Measurements from ENCODE around the gene PTPRG. TPM values are rescaled to one million over a fixed set of nuclear protein-coding genes. Genes with fewer than 3 reads are reported as not detected.

Gene PTPRG
- total RNA-seq, 4 donors from 2014 or later, result 21.1 to 54.2 (median 30.6) TPM

DNA sequence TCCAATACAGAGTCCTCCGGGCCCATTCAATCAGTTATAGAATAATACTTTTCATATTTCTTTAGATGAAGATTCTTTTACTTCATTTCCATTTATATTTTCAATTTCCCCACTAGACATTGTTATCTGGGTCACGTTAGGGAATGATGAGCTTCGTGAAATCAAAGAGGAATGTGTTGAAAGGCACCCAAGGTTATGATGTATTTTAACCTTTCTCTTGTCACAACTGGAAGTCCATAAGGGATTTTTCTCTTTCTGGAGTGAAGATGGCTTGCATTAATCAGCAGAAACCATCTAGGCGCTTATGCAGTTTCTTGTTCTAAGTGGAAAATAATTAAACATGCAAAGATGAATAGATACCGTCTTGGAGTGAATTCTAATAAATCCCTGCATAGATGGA lies 631.5 kb downstream of the PTPRG start:
- TF ChIP-seq, protein P1, sequence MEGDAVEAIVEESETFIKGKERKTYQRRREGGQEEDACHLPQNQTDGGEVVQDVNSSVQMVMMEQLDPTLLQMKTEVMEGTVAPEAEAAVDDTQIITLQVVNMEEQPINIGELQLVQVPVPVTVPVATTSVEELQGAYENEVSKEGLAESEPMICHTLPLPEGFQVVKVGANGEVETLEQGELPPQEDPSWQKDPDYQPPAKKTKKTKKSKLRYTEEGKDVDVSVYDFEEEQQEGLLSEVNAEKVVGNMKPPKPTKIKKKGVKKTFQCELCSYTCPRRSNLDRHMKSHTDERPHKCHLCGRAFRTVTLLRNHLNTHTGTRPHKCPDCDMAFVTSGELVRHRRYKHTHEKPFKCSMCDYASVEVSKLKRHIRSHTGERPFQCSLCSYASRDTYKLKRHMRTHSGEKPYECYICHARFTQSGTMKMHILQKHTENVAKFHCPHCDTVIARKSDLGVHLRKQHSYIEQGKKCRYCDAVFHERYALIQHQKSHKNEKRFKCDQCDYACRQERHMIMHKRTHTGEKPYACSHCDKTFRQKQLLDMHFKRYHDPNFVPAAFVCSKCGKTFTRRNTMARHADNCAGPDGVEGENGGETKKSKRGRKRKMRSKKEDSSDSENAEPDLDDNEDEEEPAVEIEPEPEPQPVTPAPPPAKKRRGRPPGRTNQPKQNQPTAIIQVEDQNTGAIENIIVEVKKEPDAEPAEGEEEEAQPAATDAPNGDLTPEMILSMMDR (IDR thresholded peaks at IDR 0.05 in 4 of 5, conservative IDR thresholded peaks at IDR 0.05 in 1 of 5), result no peak
- TF ChIP-seq POLR2A (IDR thresholded peaks at IDR 0.05), result no peak
- Histone ChIP-seq H3K4me3 (no peak overlapping the region), H3K4me1 (peaks cover 8 to 9% of the 10 kb centered on the region in 2 donors), H3K36me3 (peaks cover 0 to 32% of the 10 kb centered on the region in 2 donors), H3K27me3 (no peaks in the 10 kb centered on the region), H3K9me3 (no peaks in the 10 kb centered on the region), H3K27ac (no peak overlapping the region)
- in situ Hi-C loops (cut with MboI; ENCODE audit: low sequenced_read_pairs in 4 of 4) (loop anchor here in 3 of 4 donors (5.0 to 25.0 kb wide), 2 partner anchors 336 to 506 kb away; no protein-coding TSS in a partner anchor), intact Hi-C loops (cut with DNase I; ENCODE audit: low total_unique reads) (no loop called here)
- ATAC-seq (no peak), DNase-seq (no peak)

DNA sequence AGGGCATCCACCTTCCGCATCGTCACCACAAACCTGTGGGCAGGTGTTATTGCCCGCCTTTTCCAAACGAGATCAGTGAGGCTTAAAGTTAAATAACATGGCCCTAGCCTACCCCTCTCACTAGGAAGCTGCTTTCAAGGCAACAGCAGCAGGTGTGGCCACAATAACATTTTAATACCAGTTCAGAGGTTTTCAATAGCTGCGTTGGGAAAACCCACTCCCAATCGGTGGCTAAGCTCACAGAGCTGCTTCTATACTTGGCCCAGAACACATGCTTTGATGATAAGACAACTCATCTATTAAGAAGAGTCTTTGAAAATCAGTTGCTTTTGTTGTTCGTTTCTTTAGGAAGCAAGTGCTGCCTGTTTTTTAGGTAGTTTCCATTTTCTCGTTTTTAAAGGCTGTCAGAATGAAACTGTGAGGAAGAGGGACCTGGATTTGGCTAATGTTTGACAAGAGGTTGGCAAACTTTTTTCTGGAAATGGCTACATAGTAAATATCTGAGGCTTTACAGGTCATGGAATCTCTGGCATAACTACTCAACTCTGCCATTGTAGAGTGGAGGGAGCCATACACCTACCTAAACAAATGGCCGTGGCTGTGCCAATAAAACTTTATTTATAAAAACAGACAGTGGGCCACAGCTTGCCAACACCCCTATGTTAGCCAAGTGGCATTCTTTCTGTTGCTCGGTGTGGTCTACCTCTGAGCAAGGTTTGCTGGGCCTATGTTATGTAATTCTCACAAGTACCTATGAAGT lies 632.4 kb downstream of the PTPRG start:
- in situ Hi-C loops (cut with MboI; ENCODE audit: low sequenced_read_pairs in 4 of 4), result loop anchor here in 3 of 4 donors (5.0 to 25.0 kb wide), 2 partner anchors 336 to 506 kb away; no protein-coding TSS in a partner anchor
- TF ChIP-seq, protein P1 (IDR thresholded peaks at IDR 0.05 in 4 of 5, conservative IDR thresholded peaks at IDR 0.05 in 1 of 5), result no peak
- TF ChIP-seq POLR2A (IDR thresholded peaks at IDR 0.05), result no peak
- Histone ChIP-seq H3K27me3 (no peaks in the 10 kb centered on the region), H3K27ac (no peak overlapping the region), H3K4me1 (peaks cover 0 to under 1% of the 10 kb centered on the region in 2 donors), H3K9me3 (no peaks in the 10 kb centered on the region), H3K36me3 (peaks cover 0 to 32% of the 10 kb centered on the region in 2 donors), H3K4me3 (no peak overlapping the region)
- DNase-seq (no peak), ATAC-seq (no peak)
- intact Hi-C loops (cut with DNase I; ENCODE audit: low total_unique reads), result no loop called here

DNA sequence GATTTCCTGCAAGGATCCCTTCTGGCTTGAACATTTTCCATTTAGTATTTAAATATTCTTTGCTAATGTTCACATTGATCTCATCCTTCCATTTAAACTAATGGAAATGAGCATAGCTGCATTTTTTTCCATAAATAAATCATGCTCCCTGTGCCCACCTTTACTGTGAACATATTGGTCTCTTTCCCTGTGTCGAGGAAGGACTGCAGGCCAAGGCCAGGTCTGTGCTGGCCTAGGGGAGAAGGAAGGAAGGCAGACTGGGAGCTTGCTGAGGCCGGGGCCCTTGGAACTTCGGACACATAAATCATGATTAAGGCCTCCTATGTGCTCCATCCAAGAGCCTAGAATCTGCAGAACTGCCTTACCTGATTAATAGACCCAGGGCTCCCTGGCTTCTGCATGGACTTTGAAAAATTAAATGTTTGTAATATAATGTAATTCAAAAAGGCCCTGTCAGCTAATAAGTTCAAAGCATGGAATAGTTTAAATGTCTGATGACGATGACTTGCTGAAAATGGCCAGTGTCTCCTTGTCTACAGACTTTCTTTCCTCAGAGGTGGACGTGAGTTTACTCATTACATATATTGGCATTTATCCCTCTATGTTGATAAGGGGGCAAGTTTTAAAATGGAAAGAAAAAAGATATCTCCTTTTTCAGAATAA lies 636.1 kb downstream of the PTPRG start:
- in situ Hi-C loops (cut with MboI; ENCODE audit: low sequenced_read_pairs in 4 of 4) (loop anchor here in 2 of 4 donors (25.0 kb wide), 1 partner anchor 510 kb away; no protein-coding TSS in a partner anchor), intact Hi-C loops (cut with DNase I; ENCODE audit: low total_unique reads) (no loop called here)
- peaks cover 0 to 19% of the 10 kb centered on the region in 2 donors for H3K36me3 ChIP-seq
- no peaks in the 10 kb centered on the region for H3K9me3 ChIP-seq
- no peaks in the 10 kb centered on the region for H3K4me1 ChIP-seq
- DNase-seq, result no peak
- no peak overlapping the region for H3K4me3 ChIP-seq
- no peak for ATAC-seq
- TF ChIP-seq POLR2A (IDR thresholded peaks at IDR 0.05), result no peak
- TF ChIP-seq, protein P1 (IDR thresholded peaks at IDR 0.05 in 4 of 5, conservative IDR thresholded peaks at IDR 0.05 in 1 of 5), result no peak
- H3K27me3 ChIP-seq, result no peaks in the 10 kb centered on the region
- no peak overlapping the region for H3K27ac ChIP-seq

DNA sequence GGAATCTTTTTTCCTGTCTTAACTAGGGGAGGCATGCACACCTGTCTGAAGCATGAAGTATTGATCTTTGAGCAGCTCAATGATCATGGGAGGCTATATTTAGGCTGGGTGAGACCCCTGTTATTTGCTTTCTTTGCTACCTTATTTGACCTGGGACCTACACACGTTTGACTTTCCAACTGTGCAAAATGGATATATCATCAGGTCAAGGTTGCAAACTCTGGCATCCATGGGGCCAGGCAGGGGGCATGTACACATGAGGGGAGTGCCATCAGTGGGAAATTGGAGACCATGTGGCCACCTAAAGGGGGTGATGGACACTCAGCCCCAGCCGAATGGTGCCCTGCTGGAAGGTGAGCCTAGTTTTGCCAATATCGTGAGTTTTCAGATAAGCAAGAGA lies 637.8 kb downstream of the PTPRG start:
- DNase-seq (no peak), ATAC-seq (no peak)
- no peak for TF ChIP-seq POLR2A (IDR thresholded peaks at IDR 0.05)
- TF ChIP-seq, protein P1 (IDR thresholded peaks at IDR 0.05 in 4 of 5, conservative IDR thresholded peaks at IDR 0.05 in 1 of 5), result no peak
- intact Hi-C loops (cut with DNase I; ENCODE audit: low total_unique reads) (no loop called here), in situ Hi-C loops (cut with MboI; ENCODE audit: low sequenced_read_pairs in 4 of 4) (loop anchor here in 2 of 4 donors (25.0 kb wide), 1 partner anchor 512 kb away; no protein-coding TSS in a partner anchor)
- H3K4me3 ChIP-seq, result no peak overlapping the region
- no peaks in the 10 kb centered on the region for H3K27me3 ChIP-seq
- no peaks in the 10 kb centered on the region for H3K4me1 ChIP-seq
- no peak overlapping the region for H3K27ac ChIP-seq
- peaks cover 0 to 23% of the 10 kb centered on the region in 2 donors for H3K36me3 ChIP-seq
- no peaks in the 10 kb centered on the region for H3K9me3 ChIP-seq
